Hepatocyte (in vitro differentiated cells): ENCODE results near the gene SSX4. TPM values are rescaled to one million over a fixed set of nuclear protein-coding genes. Genes with fewer than 3 reads are reported as not detected.
"Not testable (repeated sequence)": the region's sequence is repeated elsewhere in the genome, so short reads cannot be mapped to it uniquely, and the experiment has no call there.

Experiments used
- DNase-seq: peaks from one replicate; pipeline ENCODE4 v3.0.0-alpha.2; 2016; ENCODE audit warnings: low spot score
- H2AFZ ChIP-seq: fragments of 200-600 bp; sonication (generic); 2 replicates; pipeline ENCODE4 v1.6.0; 2016; ENCODE audit warnings: antibody characterized with exemption, mild to moderate bottlenecking
- H3K27ac ChIP-seq: fragments of 200-600 bp; sonication (generic); 2 replicates; pipeline ENCODE4 v1.5.1; 2016; ENCODE audit warnings: mild to moderate bottlenecking
- H3K27me3 ChIP-seq: fragments of 200-600 bp; sonication (generic); 2 replicates; pipeline ENCODE4 v1.6.1; 2016
- H3K36me3 ChIP-seq: fragments of 200-600 bp; sonication (generic); replicated peaks from 2 replicates; pipeline ENCODE4 v1.5.1; 2016; ENCODE audit warnings: low read depth; ENCODE audit not compliant: insufficient read depth
- H3K4me1 ChIP-seq: fragments of 200-600 bp; sonication (generic); 2 replicates; pipeline ENCODE4 v1.5.1; 2016; ENCODE audit warnings: mild to moderate bottlenecking, moderate library complexity; ENCODE audit not compliant: insufficient read depth
- H3K4me2 ChIP-seq: fragments of 200-600 bp; sonication (generic); 2 replicates; pipeline ENCODE4 v1.6.0; 2016
- H3K4me3 ChIP-seq: fragments of 200-600 bp; sonication (generic); 2 replicates; pipeline ENCODE4 v1.5.1; 2016; ENCODE audit warnings: mild to moderate bottlenecking
- H3K79me2 ChIP-seq: fragments of 200-600 bp; sonication (generic); 2 replicates; pipeline ENCODE4 v1.6.0; 2017; ENCODE audit warnings: mild to moderate bottlenecking
- H3K9me2 ChIP-seq: fragments of 200-600 bp; sonication (generic); replicated peaks from 2 replicates; pipeline ENCODE4 v1.6.0; 2017; ENCODE audit warnings: mild to moderate bottlenecking; ENCODE audit not compliant: insufficient read depth
- H3K9me3 ChIP-seq: fragments of 200-600 bp; sonication (generic); 2 replicates; pipeline ENCODE4 v1.5.1; 2016; ENCODE audit warnings: low read depth, mild to moderate bottlenecking
- H4K20me1 ChIP-seq: fragments of 200-600 bp; sonication (generic); 2 replicates; pipeline ENCODE4 v1.6.0; 2016; ENCODE audit warnings: mild to moderate bottlenecking; ENCODE audit not compliant: insufficient read depth, poor library complexity, severe bottlenecking
- WGBS: methylation state at CpG from one replicate; pipeline ENCODE4 v1.1.6; 2016; ENCODE audit warnings: low lambda C conversion rate; ENCODE audit errors: missing lambda C conversion rate; 5-methylcytosine and 5-hydroxymethylcytosine counted together
- polyA plus RNA-seq: library from polyadenylated mRNA; unstranded; fragments of >200 nt; fragmentation: Nextera tagmentation; extraction: Ambion mirVana; gene quantifications from 2 replicates; pipeline ENCODE4 v1.2.1, GENCODE V29; 2016
- small RNA-seq: library from RNA; depleted of rRNA; stranded (forward); fragments of <200 nt; gene quantifications from one replicate; pipeline ENCODE3, GENCODE V24; 2014
- total RNA-seq: library from RNA; depleted of rRNA; stranded (reverse); fragments of >200 nt; gene quantifications from 2 replicates; pipeline ENCODE4 v1.2.3, GENCODE V29; 2014

The SSX4 gene
- total and polyA plus RNA-seq, 2 experiments from 2014 or later = not detected

GRCh38 chrX:48396931-48397330 is 13.6 kb downstream of the SSX4 start:
- 62% methylated on average over 2 of the region's 2 CpGs for WGBS
- not testable (repeated sequence) for H3K4me1 ChIP-seq, H3K9me2 ChIP-seq, H3K27ac ChIP-seq, H3K27me3 ChIP-seq, H3K4me2 ChIP-seq, H3K36me3 ChIP-seq, H3K9me3 ChIP-seq, DNase-seq, H4K20me1 ChIP-seq, H3K79me2 ChIP-seq, H2AFZ ChIP-seq, H3K4me3 ChIP-seq

DNA sequence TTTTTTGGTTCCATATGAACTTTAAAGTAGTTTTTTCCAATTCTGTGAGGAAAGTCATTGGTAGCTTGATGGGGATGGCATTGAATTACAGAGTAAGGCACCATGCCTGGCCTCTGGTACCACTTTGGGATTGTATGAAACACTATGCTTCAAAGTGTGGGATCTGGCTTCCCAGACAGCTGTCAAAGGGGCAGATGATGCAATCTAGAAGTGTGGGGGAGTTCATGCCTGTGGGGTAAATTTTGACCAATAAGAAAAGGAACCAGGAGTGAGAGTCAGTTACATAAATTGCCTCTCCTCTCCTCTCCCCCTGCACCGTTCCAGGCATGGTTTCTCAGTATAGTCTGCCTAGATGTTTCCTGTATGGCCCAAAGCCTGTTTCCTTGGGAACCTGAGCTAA is 14.5 kb downstream of the SSX4 start:
- not testable (repeated sequence) for H4K20me1 ChIP-seq, H3K27me3 ChIP-seq, H3K4me2 ChIP-seq, H3K36me3 ChIP-seq, H3K27ac ChIP-seq, H3K9me3 ChIP-seq, DNase-seq, H3K4me3 ChIP-seq, H3K9me2 ChIP-seq, H2AFZ ChIP-seq, H3K79me2 ChIP-seq, H3K4me1 ChIP-seq
- 38% methylated on average over 1 of the region's 1 CpG for WGBS

GRCh38 chrX:48411860-48412259 is 28.5 kb downstream of the SSX4 start, which contains the start of gene SSX4B:
SSX4B (minus strand) TSS chrX:48411960; CDS start chrX:48411372, 588 bp downstream.
- no CpG with 5 or more reads among the region's 15 CpGs for WGBS
- H3K9me2 ChIP-seq, H4K20me1 ChIP-seq, H2AFZ ChIP-seq, H3K79me2 ChIP-seq, H3K36me3 ChIP-seq, H3K27me3 ChIP-seq, H3K4me3 ChIP-seq, H3K4me1 ChIP-seq, H3K4me2 ChIP-seq, H3K27ac ChIP-seq, H3K9me3 ChIP-seq, DNase-seq: not testable (repeated sequence)

DNA sequence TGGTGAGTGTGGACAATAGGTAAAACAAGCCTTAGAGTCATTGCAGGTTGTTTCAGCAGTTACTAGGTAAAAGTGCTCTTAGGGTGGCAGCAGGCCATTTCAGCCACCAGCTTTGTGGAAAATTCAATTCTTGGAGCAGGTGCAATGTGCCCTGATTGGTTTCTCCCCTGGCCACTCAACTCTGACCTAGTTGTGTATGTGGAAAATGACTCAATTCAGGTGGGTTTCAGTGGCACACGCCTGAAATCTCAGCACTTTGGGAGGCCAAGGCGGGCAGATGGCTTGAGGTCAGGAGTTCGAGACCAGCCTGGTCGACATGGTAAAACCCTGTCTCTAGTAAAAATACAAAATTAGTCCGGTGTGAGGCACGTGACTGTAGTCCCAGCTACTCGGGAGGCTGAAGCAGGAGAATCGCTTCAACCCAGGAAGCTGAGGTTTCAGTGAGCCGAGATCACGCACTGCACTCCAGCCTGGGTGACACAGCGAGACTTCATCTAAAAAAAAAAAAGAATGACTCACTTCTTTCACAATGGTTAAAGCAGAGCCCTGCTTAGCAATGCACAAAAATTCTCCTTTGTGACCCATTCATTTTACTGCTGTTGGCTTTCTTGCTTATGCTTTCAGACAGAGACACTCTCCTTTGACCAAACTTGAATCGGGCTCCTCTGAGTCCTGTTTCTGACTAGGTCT is 43.8 kb downstream of the SSX4 start:
- not testable (repeated sequence) for H3K9me3 ChIP-seq, H3K36me3 ChIP-seq, H2AFZ ChIP-seq, H3K4me3 ChIP-seq, H3K4me1 ChIP-seq, H3K79me2 ChIP-seq, DNase-seq, H3K4me2 ChIP-seq, H4K20me1 ChIP-seq, H3K27me3 ChIP-seq, H3K27ac ChIP-seq, H3K9me2 ChIP-seq
- WGBS = no CpG with 5 or more reads among the region's 12 CpGs

DNA sequence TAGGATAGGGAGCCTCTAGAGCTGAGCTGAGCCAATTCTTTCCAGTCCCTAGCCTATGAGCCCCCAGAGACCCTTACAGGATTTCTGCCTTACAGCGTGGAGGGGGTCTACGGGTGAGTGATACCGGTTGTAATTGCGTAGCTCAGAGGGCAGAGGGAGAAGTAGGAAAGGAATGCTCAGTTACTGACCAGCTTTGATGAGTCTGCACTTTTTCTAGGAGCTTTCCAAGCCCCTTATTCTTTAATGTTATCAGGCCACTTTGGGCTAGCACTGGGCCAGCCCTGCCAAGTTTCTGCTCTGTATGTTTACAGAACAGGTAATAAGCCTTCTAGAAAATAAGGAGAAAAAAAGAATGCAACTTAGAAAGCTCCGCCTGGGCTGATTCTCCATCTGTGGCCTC is 46.3 kb downstream of the SSX4 start:
- not testable (repeated sequence) for H3K27me3 ChIP-seq, H3K4me3 ChIP-seq, H3K79me2 ChIP-seq, H3K9me3 ChIP-seq, H3K4me2 ChIP-seq, H2AFZ ChIP-seq, H3K36me3 ChIP-seq, DNase-seq, H3K27ac ChIP-seq, H4K20me1 ChIP-seq, H3K9me2 ChIP-seq, H3K4me1 ChIP-seq
- WGBS = 65% methylated on average over 5 of the region's 5 CpGs

DNA sequence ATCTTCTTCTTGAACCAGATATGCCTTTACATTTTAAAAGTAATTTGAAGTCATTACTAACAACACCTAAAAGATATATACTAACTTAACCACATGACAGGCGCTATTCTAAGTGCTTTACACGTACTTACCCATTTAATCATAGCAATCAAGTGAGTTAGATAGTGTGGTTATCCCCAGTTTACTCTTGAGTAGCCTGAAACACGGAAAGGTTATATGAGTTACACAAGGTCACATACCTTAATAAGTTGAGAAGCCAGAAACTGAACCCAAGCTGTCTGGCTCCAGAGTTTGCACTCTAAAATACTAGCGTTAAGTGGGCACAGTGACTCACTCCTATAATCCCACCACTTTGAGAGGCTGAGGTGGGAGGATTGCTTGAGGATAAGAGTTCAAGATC is 46.8 kb downstream of the SSX4 start:
- H3K27ac ChIP-seq, H4K20me1 ChIP-seq, H3K79me2 ChIP-seq, H3K27me3 ChIP-seq, H3K9me2 ChIP-seq, H3K36me3 ChIP-seq, H2AFZ ChIP-seq, H3K4me3 ChIP-seq, H3K9me3 ChIP-seq, DNase-seq, H3K4me2 ChIP-seq, H3K4me1 ChIP-seq: not testable (repeated sequence)
- 33% methylated on average over 4 of the region's 4 CpGs for WGBS

DNA sequence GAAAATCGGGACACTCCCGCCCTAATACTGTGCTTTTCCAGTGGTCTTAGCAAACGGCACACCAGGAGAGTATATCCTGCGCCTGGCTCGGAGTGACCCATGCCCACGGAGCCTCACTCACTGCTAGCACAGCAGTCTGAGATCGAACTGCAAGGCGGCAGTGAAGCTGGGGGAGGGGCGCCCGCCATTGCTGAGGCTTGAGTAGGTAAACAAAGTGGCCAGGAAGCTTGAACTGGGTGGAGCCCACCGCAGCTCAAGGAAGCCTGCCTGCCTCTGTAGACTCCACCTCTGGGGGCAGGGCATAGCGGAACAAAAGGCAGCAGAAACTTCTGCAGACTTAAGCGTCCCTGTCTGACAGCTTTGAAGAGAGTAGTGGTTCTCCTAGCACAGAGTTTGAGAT is 50.4 kb downstream of the SSX4 start:
- not testable (repeated sequence) for H2AFZ ChIP-seq, H3K4me3 ChIP-seq, H3K4me2 ChIP-seq, H3K27me3 ChIP-seq, H3K9me3 ChIP-seq, H3K79me2 ChIP-seq, H3K9me2 ChIP-seq, H3K36me3 ChIP-seq, H4K20me1 ChIP-seq, DNase-seq, H3K27ac ChIP-seq, H3K4me1 ChIP-seq
- WGBS = 79% methylated on average over 13 of the region's 13 CpGs

Small RNAs within 50 kb of the gene (small RNA-seq; reads per million reads assigned to genes)
- gene AL606490.4 (not detected), gene AL606490.7 (not detected), gene AL606490.9 (not detected)

Other genes starting within 250 kb of the SSX4 start
- not detected in 2 replicates for gene SSX5, start 186.7 kb upstream of the SSX4 start, total RNA-seq
- not detected in 2 replicates for gene SSX5, start 186.7 kb upstream of the SSX4 start, polyA plus RNA-seq
- not detected in 2 replicates for gene SSX1, start 128.1 kb upstream of the SSX4 start, total RNA-seq
- gene SSX1, start 128.1 kb upstream of the SSX4 start, polyA plus RNA-seq = not detected in 2 replicates
- not detected in 2 replicates for gene SSX3, start 26.8 kb upstream of the SSX4 start, total RNA-seq
- not detected in 2 replicates for gene SSX3, start 26.8 kb upstream of the SSX4 start, polyA plus RNA-seq
- not detected in 2 replicates for gene SSX4B, start 28.4 kb downstream of the SSX4 start, total RNA-seq
- gene SSX4B, start 28.4 kb downstream of the SSX4 start, polyA plus RNA-seq = not detected in 2 replicates
- gene SLC38A5, start 86.7 kb downstream of the SSX4 start, total RNA-seq = 17.8 and 24.0 TPM in 2 replicates
- gene SLC38A5, start 86.7 kb downstream of the SSX4 start, polyA plus RNA-seq = 14.5 and 23.4 TPM in 2 replicates
- 43.8 and 49.5 TPM in 2 replicates for gene FTSJ1, start 92.7 kb downstream of the SSX4 start, total RNA-seq
- 38.4 and 41.9 TPM in 2 replicates for gene FTSJ1, start 92.7 kb downstream of the SSX4 start, polyA plus RNA-seq
- 3.8 and 12.8 TPM in 2 replicates for gene PORCN, start 125.5 kb downstream of the SSX4 start, total RNA-seq
- 7.6 and 7.9 TPM in 2 replicates for gene PORCN, start 125.5 kb downstream of the SSX4 start, polyA plus RNA-seq
- gene EBP, start 138.3 kb downstream of the SSX4 start, total RNA-seq = 225 and 235 TPM in 2 replicates
- 286 and 390 TPM in 2 replicates for gene EBP, start 138.3 kb downstream of the SSX4 start, polyA plus RNA-seq
- 3.0 and 4.5 TPM in 2 replicates for gene TBC1D25, start 156.2 kb downstream of the SSX4 start, total RNA-seq
- gene TBC1D25, start 156.2 kb downstream of the SSX4 start, polyA plus RNA-seq = 11.0 and 11.2 TPM in 2 replicates
- 98.6 and 135 TPM in 2 replicates for gene RBM3, start 190.9 kb downstream of the SSX4 start, total RNA-seq
- gene RBM3, start 190.9 kb downstream of the SSX4 start, polyA plus RNA-seq = 64.8 and 102 TPM in 2 replicates
- 76.9 and 117 TPM in 2 replicates for gene WDR13, start 214.0 kb downstream of the SSX4 start, total RNA-seq
- 158 and 167 TPM in 2 replicates for gene WDR13, start 214.0 kb downstream of the SSX4 start, polyA plus RNA-seq